ENCODE measurements around the gene MRE11. TPM values are rescaled to one million over a fixed set of nuclear protein-coding genes. Genes with fewer than 3 reads are reported as not detected.

MRE11 gene
- total and polyA plus RNA-seq, 9 of the 15 experiments (the other 6 are each of a cell fraction or from before 2014, with no cell fraction given), result 18.3 to 45.2 (median 29.1) TPM

GRCh38 chr11:94528551-94528950, 34.9 kb upstream of the MRE11 start:
- TF ChIP-seq MEF2D (tag; conservative IDR thresholded peaks at IDR 0.05; ENCODE audit: low read depth) (0 out of 2 replicates have a peak, but pooled peaks have one; percentile 33), GMEB1 (CRISPR knock-in tag; IDR thresholded peaks at IDR 0.05) (no peak), SMAD4 (CRISPR knock-in tag; conservative IDR thresholded peaks at IDR 0.05) (peak; percentile 56)
- Histone ChIP-seq H3K9me3 (replicated peaks; ENCODE audit: control insufficient read depth, insufficient read depth, low read depth, low read length) (no peaks in the 10 kb centered on the region), H3K9me1 (ENCODE audit: control insufficient read depth, insufficient read depth, low read length) (no peaks in the 10 kb centered on the region), H3K4me1 (replicated peaks in 1 of 2; ENCODE audit: control insufficient read depth in 2 of 2, insufficient read depth in 2 of 2, low read length in 2 of 2) (no peaks in the 10 kb centered on the region; a peak in 1 of 5 replicates), H3K4me2 (ENCODE audit: insufficient read depth, low read length) (no peak overlapping the region), H3K4me3 (no peak overlapping the region), H3K27ac (ENCODE audit: extremely low read depth, low read depth, low read length) (no peak overlapping the region), H3K79me2 (ENCODE audit: control insufficient read depth, insufficient read depth, low read length) (no peaks in the 10 kb centered on the region), H4K20me1 (replicated peaks; ENCODE audit: control insufficient read depth, insufficient read depth, low read length) (no peaks in the 10 kb centered on the region), H3K9ac (ENCODE audit: insufficient read depth in 1 of 2, low read depth in 2 of 2, low read length in 2 of 2) (no peak overlapping the region), H2AFZ (ENCODE audit: low read depth, low read length) (no peak overlapping the region), H3K27me3 (ENCODE audit: control insufficient read depth in 2 of 2, insufficient read depth in 2 of 2, low read length in 2 of 2) (no peaks in the 10 kb centered on the region; a peak in 1 of 5 replicates), H3K36me3 (ENCODE audit: control insufficient read depth, insufficient read depth, low read length) (no peaks in the 10 kb centered on the region)
- intact Hi-C loops (cut with micrococcal nuclease) (loop anchor here (10.0 kb wide), 2 partner anchors 236 to 366 kb away; partner anchors contain the start of gene AMOTL1), in situ Hi-C loops (cut with MboI) (no loop called here)
- POLR2A ChIA-PET, result no interaction called here
- ATAC-seq (no peak), DNase-seq (ENCODE audit: extremely low read depth in 1 of 4, low spot score in 3 of 4) (no peak), FAIRE-seq (no peak)
- no TSS peak for BruUV-seq (replicated peaks)
- CTCF ChIA-PET (ENCODE audit: low intra/inter-chr PET ratio), result no interaction called here

Measured in K562 (cell line).